Liver (tissue), 9 donors: ENCODE results near the gene SRGAP3. TPM values are rescaled to one million over a fixed set of nuclear protein-coding genes. Genes with fewer than 3 reads are reported as not detected.

Source experiments
- DNase-seq: peaks from one replicate; pipeline ENCODE4 v3.0.0-alpha.2; 2017; ENCODE audit warnings: low spot score
- H3K27ac ChIP-seq, 2 donors: one replicate each; pipeline ENCODE4 v1.7.0; 2013; ENCODE audit warnings: inconsistent platforms in 2 of 2, low read length in 2 of 2, control low read depth in 1 of 2, low read depth in 1 of 2, mild to moderate bottlenecking in 1 of 2
- H3K27me3 ChIP-seq, 4 donors: one replicate each; pipeline versions ENCODE4 v1.6.1 to v1.7.0; 2013; ENCODE audit warnings: low read length in 3 of 4, inconsistent platforms in 1 of 4, mild to moderate bottlenecking in 1 of 4, moderate library complexity in 1 of 4; ENCODE audit not compliant: control insufficient read depth in 4 of 4, insufficient read depth in 4 of 4
- H3K36me3 ChIP-seq, 4 donors: one replicate each; pipeline versions ENCODE4 v1.6.1 to v1.7.0; 2013; ENCODE audit warnings: low read length in 3 of 4, mild to moderate bottlenecking in 3 of 4, low read depth in 1 of 4, moderate library complexity in 1 of 4; ENCODE audit not compliant: control insufficient read depth in 4 of 4, insufficient read depth in 3 of 4
- H3K4me1 ChIP-seq, 4 donors: one replicate each; pipeline versions ENCODE4 v1.6.1 to v1.7.0; 2013; ENCODE audit warnings: low read length in 3 of 4, mild to moderate bottlenecking in 3 of 4, moderate library complexity in 1 of 4; ENCODE audit not compliant: control insufficient read depth in 4 of 4, insufficient read depth in 4 of 4
- H3K4me3 ChIP-seq, 3 donors: one replicate each; pipeline versions ENCODE4 v1.6.1 to v1.7.0; 2013; ENCODE audit warnings: low read length in 3 of 3, control low read depth in 1 of 3, low read depth in 1 of 3, mild to moderate bottlenecking in 1 of 3
- H3K9ac ChIP-seq, 2 donors: one replicate each; pipeline ENCODE4 v1.7.0; 2013; ENCODE audit warnings: low read length in 2 of 2, mild to moderate bottlenecking in 2 of 2, moderate library complexity in 2 of 2, control low read depth in 1 of 2, low read depth in 1 of 2
- H3K9me3 ChIP-seq, 4 donors: one replicate each; pipeline versions ENCODE4 v1.6.1 to v1.7.0; 2013; ENCODE audit warnings: low read length in 3 of 4; ENCODE audit not compliant: control insufficient read depth in 4 of 4
- EGR1 ChIP-seq, 2 donors: IDR thresholded peaks; 2 replicates each; pipeline ENCODE4 v1.6.1; 2016 to 2018; ENCODE audit warnings: antibody characterized with exemption in 2 of 2, low read depth in 2 of 2
- FOXA1 ChIP-seq: IDR thresholded peaks from 2 replicates; pipeline ENCODE4 v1.6.1; 2016; ENCODE audit warnings: antibody characterized with exemption
- FOXA2 ChIP-seq: IDR thresholded peaks from 2 replicates; pipeline ENCODE4 v1.6.1; 2016; ENCODE audit warnings: antibody characterized with exemption
- GABPA ChIP-seq, 2 donors: IDR thresholded peaks in 1 of 2; conservative IDR thresholded peaks in 1 of 2; 2 replicates each; pipeline ENCODE4 v1.6.1; 2016; ENCODE audit warnings: antibody characterized with exemption in 2 of 2, mild to moderate bottlenecking in 1 of 2, moderate library complexity in 1 of 2
- HNF4A ChIP-seq, 2 donors: conservative IDR thresholded peaks; 2 replicates each; pipeline ENCODE4 v1.6.1; 2016; ENCODE audit warnings: antibody characterized with exemption in 2 of 2, mild to moderate bottlenecking in 2 of 2
- HNF4G ChIP-seq: IDR thresholded peaks from 2 replicates; pipeline ENCODE4 v1.6.1; 2016; ENCODE audit warnings: antibody characterized with exemption
- JUND ChIP-seq, 2 donors: IDR thresholded peaks; 2 replicates each; pipeline ENCODE4 v1.6.1; 2016; ENCODE audit warnings: antibody characterized with exemption in 2 of 2
- MAX ChIP-seq: IDR thresholded peaks from 2 replicates; pipeline ENCODE4 v1.6.1; 2016; ENCODE audit warnings: antibody characterized with exemption
- NR2F2 ChIP-seq: IDR thresholded peaks from 2 replicates; pipeline ENCODE4 v1.6.1; 2016; ENCODE audit warnings: antibody characterized with exemption
- RAD21 ChIP-seq, 2 donors: IDR thresholded peaks; 2 replicates each; pipeline ENCODE4 v1.6.1; 2016; ENCODE audit warnings: antibody characterized with exemption in 2 of 2, mild to moderate bottlenecking in 2 of 2
- REST ChIP-seq: IDR thresholded peaks from 2 replicates; pipeline ENCODE4 v1.6.1; 2016; ENCODE audit warnings: antibody characterized with exemption, mild to moderate bottlenecking
- RXRA ChIP-seq, 2 donors: IDR thresholded peaks; 2 replicates each; pipeline ENCODE4 v1.6.1; 2017 to 2018; ENCODE audit warnings: antibody characterized with exemption in 2 of 2, mild to moderate bottlenecking in 1 of 2
- SP1 ChIP-seq: IDR thresholded peaks from 2 replicates; pipeline ENCODE4 v1.6.1; 2018; ENCODE audit warnings: antibody characterized with exemption, mild to moderate bottlenecking
- TAF1 ChIP-seq: conservative IDR thresholded peaks from 2 replicates; pipeline ENCODE4 v1.6.1; 2016; ENCODE audit warnings: antibody characterized with exemption, mild to moderate bottlenecking
- YY1 ChIP-seq: IDR thresholded peaks from 2 replicates; pipeline ENCODE4 v1.6.1; 2016; ENCODE audit warnings: antibody characterized with exemption, mild to moderate bottlenecking
- ZBTB33 ChIP-seq: IDR thresholded peaks from 2 replicates; pipeline ENCODE4 v1.6.1; 2016; ENCODE audit warnings: antibody characterized with exemption
- WGBS: extraction: QIAGEN DNeasy Blood & Tissue Kit; methylation state at CpG from one replicate; pipeline ENCODE4 v1.1.7; 2013; 5-methylcytosine and 5-hydroxymethylcytosine counted together
- polyA plus RNA-seq, 2 donors: library from polyadenylated mRNA; stranded (reverse) in 1 of 2; unstranded in 1 of 2; fragments of 200-250 nt in 1 of 2; fragments of >200 nt in 1 of 2; fragmentation: Nextera tagmentation in 1 of 2; extraction: Ambion mirVana in 1 of 2; gene quantifications; one replicate each; pipeline versions ENCODE4 v1.2.1 to v1.2.3, GENCODE V29; 2013 to 2015
- total RNA-seq, 2 donors: library from RNA; depleted of rRNA; stranded (reverse); fragments of >200 nt; gene quantifications; one replicate each; pipeline ENCODE4 v1.2.3, GENCODE V29; 2014
- TF ChIP-seq, protein P1 (sequence below): IDR thresholded peaks from 2 replicates; pipeline ENCODE4 v1.6.1; 2016; ENCODE audit warnings: antibody characterized with exemption
- donor health status: healthy.
- donor health status: healthy.
- donor health status: healthy.
- donor health status: healthy.
- donor health status: healthy.

SRGAP3 gene
- total and polyA plus RNA-seq, 4 donors = 0.61 to 4.2 (median 1.6) TPM

- Histone ChIP-seq H3K9me3 (no peaks in the 10 kb centered on the region), H3K27ac (no peak overlapping the region), H3K4me3 (no peak overlapping the region), H3K4me1 (peaks cover 0 to 2% (median 0%) of the 10 kb centered on the region in 4 donors), H3K36me3 (no peaks in the 10 kb centered on the region), H3K27me3 (no peaks in the 10 kb centered on the region), H3K9ac (no peak overlapping the region)
- WGBS = 82% methylated on average over 17 of the region's 17 CpGs
- no peak for TF ChIP-seq RXRA (IDR thresholded peaks at IDR 0.05)
- no peak for TF ChIP-seq JUND (IDR thresholded peaks at IDR 0.05)
- no peak for TF ChIP-seq EGR1 (IDR thresholded peaks at IDR 0.05; ENCODE audit: low read depth in 2 of 2)
- TF ChIP-seq ZBTB33 = no peak
- no peak for TF ChIP-seq HNF4G
- no peak for TF ChIP-seq FOXA1
- no peak for TF ChIP-seq YY1
- no peak for TF ChIP-seq SP1
- no peak for TF ChIP-seq RAD21 (IDR thresholded peaks at IDR 0.05)
- no peak for TF ChIP-seq GABPA (IDR thresholded peaks at IDR 0.05 in 1 of 2, conservative IDR thresholded peaks at IDR 0.05 in 1 of 2)
- no peak for TF ChIP-seq FOXA2
- DNase-seq = no peak
Observed at GRCh38 chr3:9179826-9180763, 69.4 kb downstream of the SRGAP3 start.

GRCh38 chr3:9178697-9179096, 70.7 kb downstream of the SRGAP3 start:
- Histone ChIP-seq H3K27ac (no peak overlapping the region), H3K4me3 (no peak overlapping the region), H3K36me3 (no peaks in the 10 kb centered on the region), H3K9ac (no peak overlapping the region), H3K27me3 (no peaks in the 10 kb centered on the region), H3K9me3 (no peaks in the 10 kb centered on the region), H3K4me1 (peaks cover 0 to 2% (median 0%) of the 10 kb centered on the region in 4 donors)
- TF ChIP-seq MAX = no peak
- TF ChIP-seq EGR1 (IDR thresholded peaks at IDR 0.05; ENCODE audit: low read depth in 2 of 2) = no peak
- TF ChIP-seq HNF4G = no peak
- no peak for TF ChIP-seq RXRA (IDR thresholded peaks at IDR 0.05)
- no peak for TF ChIP-seq SP1
- TF ChIP-seq NR2F2 = no peak
- no peak for TF ChIP-seq REST
- TF ChIP-seq ZBTB33 = no peak
- TF ChIP-seq JUND (IDR thresholded peaks at IDR 0.05) = no peak
- TF ChIP-seq FOXA2 = no peak
- TF ChIP-seq RAD21 (IDR thresholded peaks at IDR 0.05) = no peak
- TF ChIP-seq HNF4A (conservative IDR thresholded peaks at IDR 0.05) = no peak
- TF ChIP-seq, protein P1, sequence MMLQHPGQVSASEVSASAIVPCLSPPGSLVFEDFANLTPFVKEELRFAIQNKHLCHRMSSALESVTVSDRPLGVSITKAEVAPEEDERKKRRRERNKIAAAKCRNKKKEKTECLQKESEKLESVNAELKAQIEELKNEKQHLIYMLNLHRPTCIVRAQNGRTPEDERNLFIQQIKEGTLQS = no peak
- TF ChIP-seq TAF1 = no peak
- no peak for TF ChIP-seq YY1
- TF ChIP-seq GABPA (IDR thresholded peaks at IDR 0.05 in 1 of 2, conservative IDR thresholded peaks at IDR 0.05 in 1 of 2) = no peak
- WGBS = 84% methylated on average over 6 of the region's 6 CpGs
- no peak for DNase-seq
